GM19438 (cell line): ENCODE results near the gene SLC17A9.
"Not testable (repeated sequence)": the region's sequence is repeated elsewhere in the genome, so short reads cannot be mapped to it uniquely, and the experiment has no call there.

Experiments
- ATAC-seq: cut with Tn5 transposase; IDR thresholded peaks from one replicate; pipeline ENCODE4 v1.9.1; 2021; ENCODE audit warnings: low read depth; ENCODE audit not compliant: unreplicated experiment

The SLC17A9 gene

GRCh38 chr20:62953839-62954703 is 1.6 kb downstream of the SLC17A9 start:
- ATAC-seq = peak; percentile 67

- no peak for ATAC-seq
Observed at GRCh38 chr20:62955519-62956386, 3.2 kb downstream of the SLC17A9 start.

- no peak for ATAC-seq
Observed at GRCh38 chr20:62956387-62957135, 4.1 kb downstream of the SLC17A9 start.

GRCh38 chr20:62957136-62958117 is 4.9 kb downstream of the SLC17A9 start:
- ATAC-seq = no peak

- ATAC-seq = no peak
Observed at GRCh38 chr20:62958388-62959100, 6.0 kb downstream of the SLC17A9 start.

GRCh38 chr20:62959101-62959971 is 6.8 kb downstream of the SLC17A9 start:
- ATAC-seq = no peak

GRCh38 chr20:62959998-62960436 is 7.5 kb downstream of the SLC17A9 start:
- ATAC-seq = no peak

DNA sequence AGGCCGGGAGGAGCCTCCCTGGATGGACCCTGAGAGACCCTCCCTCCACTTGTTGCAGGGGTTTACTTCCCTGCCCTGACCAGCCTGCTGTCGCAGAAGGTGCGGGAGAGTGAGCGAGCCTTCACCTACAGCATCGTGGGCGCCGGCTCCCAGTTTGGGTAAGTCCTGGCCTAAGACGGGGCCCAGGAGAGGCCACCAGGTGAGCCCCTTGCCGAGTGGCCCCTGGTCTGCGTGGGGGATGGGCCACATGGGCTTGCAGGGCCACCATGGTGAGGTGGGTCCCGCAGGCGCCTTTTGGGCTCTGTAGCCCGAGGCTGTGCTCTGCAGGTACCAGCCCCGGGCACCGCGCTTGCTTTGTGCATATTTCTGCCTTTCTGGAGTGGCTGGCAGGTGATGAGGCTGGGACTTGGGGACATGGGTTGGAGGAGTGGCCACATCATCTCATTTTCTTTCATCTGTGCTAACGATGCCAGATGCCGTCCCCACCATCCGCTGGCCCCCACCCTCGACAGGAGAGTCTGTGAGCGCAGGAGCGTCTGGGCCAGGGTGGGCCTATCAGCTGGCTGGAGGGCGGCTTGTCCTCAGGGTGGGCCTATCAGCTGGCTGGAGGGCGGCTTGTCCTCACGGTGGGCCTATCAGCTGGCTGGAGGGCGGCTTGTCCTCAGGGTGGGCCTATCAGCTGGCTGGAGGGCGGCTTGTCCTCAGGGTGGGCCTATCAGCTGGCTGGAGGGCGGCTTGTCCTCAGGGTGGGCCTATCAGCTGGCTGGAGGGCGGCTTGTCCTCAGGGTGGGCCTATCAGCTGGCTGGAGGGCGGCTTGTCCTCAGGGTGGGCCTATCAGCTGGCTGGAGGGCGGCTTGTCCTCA is 8.2 kb downstream of the SLC17A9 start:
- ATAC-seq = not testable (repeated sequence)

DNA sequence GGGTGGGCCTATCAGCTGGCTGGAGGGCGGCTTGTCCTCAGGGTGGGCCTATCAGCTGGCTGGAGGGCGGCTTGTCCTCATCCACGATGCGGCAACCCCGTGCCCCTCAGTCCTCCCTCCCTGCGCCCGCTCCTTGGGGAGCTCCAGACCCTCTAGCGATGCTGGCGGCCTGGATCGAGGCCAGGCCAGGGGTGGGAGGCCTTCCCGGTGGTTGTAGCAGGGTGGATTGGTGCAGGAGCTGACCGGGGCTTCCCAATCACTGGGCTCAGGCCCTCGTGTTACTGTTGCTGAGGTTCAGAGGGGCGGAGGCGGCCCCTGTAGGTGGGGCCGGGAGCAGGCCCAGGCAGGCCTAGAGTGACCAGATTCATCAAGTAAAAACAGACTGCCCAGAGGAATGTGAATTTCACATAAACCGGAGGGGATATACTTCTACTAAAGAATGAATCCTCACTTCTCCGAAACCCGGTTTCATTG is 8.8 kb downstream of the SLC17A9 start:
- ATAC-seq = no peak

DNA sequence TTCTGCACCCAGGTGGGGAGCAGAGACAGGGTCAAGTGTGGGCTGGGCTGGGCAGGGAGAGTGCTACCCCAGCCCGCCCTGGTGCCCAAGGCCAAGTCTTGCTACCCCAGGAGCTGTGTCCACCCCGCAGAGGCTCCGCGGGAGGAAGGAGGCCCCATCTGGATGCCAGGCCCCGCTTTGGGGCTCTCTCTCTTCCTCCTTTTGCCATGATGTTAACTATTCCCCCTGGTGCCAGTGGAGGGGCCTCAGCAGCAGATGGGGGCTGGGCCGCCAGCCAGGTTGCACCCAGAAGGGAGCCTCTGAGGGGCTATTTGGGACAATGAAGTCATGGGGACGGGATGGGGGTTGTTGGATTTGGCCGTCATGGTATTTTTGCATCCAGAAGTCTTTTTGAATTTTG is 9.3 kb downstream of the SLC17A9 start:
- ATAC-seq = no peak

DNA sequence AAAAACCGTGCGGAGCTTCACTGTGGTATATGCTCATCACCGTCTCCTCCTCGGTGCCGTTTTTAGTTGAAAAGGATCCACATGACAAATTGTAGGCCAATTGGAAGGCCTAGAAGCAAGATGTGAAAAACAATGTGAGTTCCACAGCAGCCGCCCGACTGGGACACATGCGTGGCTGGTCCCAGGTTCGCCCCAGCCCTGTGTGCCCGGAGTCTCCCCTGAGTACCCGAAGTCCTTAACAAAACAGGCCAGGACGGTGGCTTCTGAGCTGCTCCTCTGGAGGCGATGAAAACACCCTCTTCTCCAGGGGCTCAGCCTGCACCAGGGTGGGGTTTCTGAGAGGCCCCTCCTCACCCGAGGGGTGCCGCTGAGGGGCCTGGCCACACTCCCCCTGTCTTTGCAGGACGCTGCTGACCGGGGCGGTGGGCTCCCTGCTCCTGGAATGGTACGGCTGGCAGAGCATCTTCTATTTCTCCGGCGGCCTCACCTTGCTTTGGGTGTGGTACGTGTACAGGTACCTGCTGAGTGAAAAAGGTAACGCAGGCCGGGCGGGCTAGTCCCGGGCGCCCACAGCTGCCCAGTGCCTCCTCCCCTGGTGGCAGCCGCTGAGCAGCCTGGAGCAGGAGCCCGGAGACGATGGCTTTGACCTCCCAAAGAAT is 9.8 kb downstream of the SLC17A9 start:
- no peak for ATAC-seq

DNA sequence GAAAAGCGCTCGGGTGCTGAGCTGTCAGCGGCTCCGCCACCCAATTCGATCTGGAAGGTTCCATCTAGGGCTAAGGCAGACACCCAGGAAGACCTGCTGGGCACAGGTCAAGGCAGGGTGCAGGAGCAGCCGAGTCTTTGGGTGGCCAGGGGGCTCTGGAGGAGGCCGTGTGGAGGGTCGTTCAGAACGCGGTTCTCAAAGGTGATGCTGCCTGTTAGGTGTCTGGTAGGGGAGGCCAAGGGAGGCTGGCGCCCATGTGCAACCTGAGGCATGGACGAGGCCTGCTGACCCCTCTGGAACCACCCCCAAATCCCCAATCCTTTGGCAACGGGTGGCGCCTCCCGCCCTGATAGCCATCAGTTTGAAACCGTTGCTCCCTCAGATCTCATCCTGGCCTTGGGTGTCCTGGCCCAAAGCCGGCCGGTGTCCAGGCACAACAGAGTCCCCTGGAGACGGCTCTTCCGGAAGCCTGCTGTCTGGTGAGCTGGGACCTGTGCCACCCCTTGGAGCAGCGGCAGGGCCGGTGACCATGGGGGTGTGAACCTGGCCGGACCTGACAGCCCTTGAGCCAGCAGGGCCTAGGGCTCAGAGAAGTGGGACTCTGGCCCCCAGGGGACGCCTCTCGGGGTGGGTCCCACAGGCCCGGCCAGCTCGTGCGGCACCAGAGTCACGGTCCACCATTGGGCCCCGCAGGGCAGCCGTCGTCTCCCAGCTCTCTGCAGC is 10.5 kb downstream of the SLC17A9 start:
- no peak for ATAC-seq

GRCh38 chr20:62963614-62964397 is 11.3 kb downstream of the SLC17A9 start:
- no peak for ATAC-seq

DNA sequence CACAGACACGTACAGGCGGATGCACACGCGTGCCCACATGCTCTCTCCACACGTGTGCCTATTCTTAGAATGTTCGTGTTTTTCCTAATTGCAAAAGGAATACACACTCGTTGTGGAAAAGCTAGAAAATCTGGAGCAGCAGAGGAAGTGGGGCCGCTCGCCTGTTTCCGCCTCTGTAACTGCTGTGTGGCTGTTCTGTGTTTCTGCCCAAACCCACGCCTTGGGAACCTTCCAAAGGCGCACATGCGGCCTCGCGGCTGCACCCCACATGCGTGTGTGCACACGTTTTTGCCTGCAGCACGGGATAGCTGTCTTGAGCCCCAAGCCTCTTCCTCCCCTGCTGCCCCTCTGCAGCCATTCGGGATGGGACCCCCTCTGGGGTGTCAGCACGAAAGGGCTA is 12.2 kb downstream of the SLC17A9 start:
- no peak for ATAC-seq

DNA sequence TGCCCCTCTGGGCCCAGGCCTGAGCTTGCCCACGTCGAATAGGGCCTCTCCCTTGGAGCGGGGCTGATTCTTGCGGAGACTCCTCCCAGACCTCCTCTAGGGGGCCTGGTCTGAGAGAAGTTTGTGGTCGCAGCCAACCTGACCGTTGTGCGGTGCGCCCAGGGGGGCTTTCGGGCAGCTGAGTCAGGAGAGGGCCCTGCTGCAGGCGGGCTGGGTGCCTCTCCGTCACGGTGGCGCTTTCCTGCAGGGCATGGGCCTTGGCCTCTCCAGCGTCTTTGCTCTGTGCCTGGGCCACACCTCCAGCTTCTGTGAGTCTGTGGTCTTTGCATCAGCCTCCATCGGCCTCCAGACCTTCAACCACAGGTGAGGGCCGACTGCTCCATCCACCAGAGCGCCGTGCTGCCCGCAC is 12.9 kb downstream of the SLC17A9 start:
- no peak for ATAC-seq
